ENCODE results near the gene TMPRSS11D. TPM values are rescaled to one million over a fixed set of nuclear protein-coding genes. Genes with fewer than 3 reads are reported as not detected.

The TMPRSS11D gene
- total RNA-seq, 1 experiment from 2014 or later: not detected

- in situ Hi-C loops (cut with HindIII; ENCODE audit: low pct_unique_long_range_greater_than_20kb, low sequenced_read_pairs): no loop called here
- DNase-seq (ENCODE audit: low read depth, low spot score): no peak
Observed at GRCh38 chr4:67809502-67809901, 74.3 kb downstream of the TMPRSS11D start.

GRCh38 chr4:67796810-67797209 is 87.0 kb downstream of the TMPRSS11D start:
- in situ Hi-C loops (cut with HindIII; ENCODE audit: low pct_unique_long_range_greater_than_20kb, low sequenced_read_pairs): no loop called here
- DNase-seq (ENCODE audit: low read depth, low spot score): no peak

GRCh38 chr4:67790721-67791120 is 93.1 kb downstream of the TMPRSS11D start:
- in situ Hi-C loops (cut with HindIII; ENCODE audit: low pct_unique_long_range_greater_than_20kb, low sequenced_read_pairs): no loop called here
- no peak for DNase-seq (ENCODE audit: low read depth, low spot score)

- no peak for DNase-seq (ENCODE audit: low read depth, low spot score)
- in situ Hi-C loops (cut with HindIII; ENCODE audit: low pct_unique_long_range_greater_than_20kb, low sequenced_read_pairs): no loop called here
Observed at GRCh38 chr4:67787311-67787710, 96.5 kb downstream of the TMPRSS11D start.

GRCh38 chr4:67785528-67785927 is 98.3 kb downstream of the TMPRSS11D start:
- in situ Hi-C loops (cut with HindIII; ENCODE audit: low pct_unique_long_range_greater_than_20kb, low sequenced_read_pairs): no loop called here
- no peak for DNase-seq (ENCODE audit: low read depth, low spot score)

GRCh38 chr4:67779631-67780030 is 104.2 kb downstream of the TMPRSS11D start:
- DNase-seq (ENCODE audit: low read depth, low spot score): peak; percentile 66
- in situ Hi-C loops (cut with HindIII; ENCODE audit: low pct_unique_long_range_greater_than_20kb, low sequenced_read_pairs): no loop called here

GRCh38 chr4:67776746-67777145 is 107.1 kb downstream of the TMPRSS11D start:
- no peak for DNase-seq (ENCODE audit: low read depth, low spot score)
- in situ Hi-C loops (cut with HindIII; ENCODE audit: low pct_unique_long_range_greater_than_20kb, low sequenced_read_pairs): no loop called here

Other genes with a start within 250 kb of the TMPRSS11D start
- 43.8 and 51.3 TPM in 2 replicates for gene UBA6, start 182.8 kb downstream of the TMPRSS11D start, total RNA-seq (2014; rRNA removed; shearing (Covaris generic))
- not detected in 2 replicates for gene GNRHR, start 129.6 kb downstream of the TMPRSS11D start, total RNA-seq (2014; rRNA removed; shearing (Covaris generic))
- not detected in 2 replicates for gene TMPRSS11A, start 79.5 kb upstream of the TMPRSS11D start, total RNA-seq (2014; rRNA removed; shearing (Covaris generic))
- 0.13 and 0.18 TPM in 2 replicates for gene TMPRSS11F, start 245.9 kb upstream of the TMPRSS11D start, total RNA-seq (2014; rRNA removed; shearing (Covaris generic))

All from SK-MEL-5 (cell line).